Measurements from ENCODE around the gene RFNG.

RFNG gene

GRCh38 chr17:82022310-82022980 lies 29.2 kb downstream of the RFNG start, which contains the start of gene CENPX:
CENPX (minus strand) TSS chr17:82022878; CDS start chr17:82022861, 17 bp downstream.
- peak; percentile 43 for DNase-seq (ENCODE audit: low spot score)
- WGBS, 2 donors (ENCODE audit: extremely low coverage in 2 of 2, insufficient read length in 2 of 2, insufficient replicate concordance in 1 of 2): no CpG with 5 or more reads among the region's 64 CpGs
- Histone ChIP-seq H3K4ac (ENCODE audit: low read length) (peak within 1 kb of the TSS; percentile 66), H3K14ac (ENCODE audit: low read length) (peak within 1 kb of the TSS; percentile 94), H3K4me3 (ENCODE audit: low read length in 2 of 2) (peak within 1 kb of the TSS; percentile 93 to 98), H3K9me3 (replicated peaks in 1 of 2; ENCODE audit: control insufficient read depth in 2 of 2, insufficient read depth in 1 of 2, low read depth in 1 of 2, low read length in 2 of 2) (peaks cover 0 to 2% of the 10 kb centered on the region in 2 donors), H3K27ac (replicated peaks; ENCODE audit: low read length) (no peak within 1 kb of the TSS), H2BK120ac (ENCODE audit: low read depth, low read length) (peak within 1 kb of the TSS; percentile 8), H3K79me1 (ENCODE audit: low read depth, low read length) (peaks cover 30% of the 10 kb centered on the region), H2BK12ac (ENCODE audit: low read length) (peak within 1 kb of the TSS; percentile 90), H2BK15ac (ENCODE audit: low read length) (peak within 1 kb of the TSS; percentile 96), H3K9ac (ENCODE audit: low read depth, low read length, poor library complexity) (peak within 1 kb of the TSS; percentile 98), H3K23ac (ENCODE audit: low read depth, low read length, poor library complexity) (peak within 1 kb of the TSS; percentile 91), H4K8ac (ENCODE audit: low read depth, low read length) (no peak within 1 kb of the TSS), H2AFZ (ENCODE audit: low read length) (peak within 1 kb of the TSS; percentile 97), H4K91ac (ENCODE audit: low read depth, low read length, poor library complexity) (no peak within 1 kb of the TSS), H2AK5ac (ENCODE audit: low read depth, low read length) (peak within 1 kb of the TSS; percentile 98), H3K36me3 (replicated peaks in 1 of 2; ENCODE audit: control insufficient read depth in 2 of 2, insufficient read depth in 2 of 2, low read length in 2 of 2) (peaks cover 17 to 31% of the 10 kb centered on the region in 2 donors), H3K4me1 (ENCODE audit: control insufficient read depth in 2 of 2, insufficient read depth in 1 of 2, low read depth in 1 of 2, low read length in 2 of 2) (peaks cover 9 to 16% of the 10 kb centered on the region in 2 donors), H3K18ac (ENCODE audit: low read length) (peak within 1 kb of the TSS; percentile 96), H2BK5ac (ENCODE audit: low read length) (peak within 1 kb of the TSS; percentile 90), H3K27me3 (ENCODE audit: control insufficient read depth in 3 of 3, insufficient read depth in 3 of 3, low read depth in 1 of 3, low read length in 3 of 3) (no peaks in the 10 kb centered on the region), H3K4me2 (ENCODE audit: insufficient read depth, low read length, poor library complexity, severe bottlenecking) (peak within 1 kb of the TSS; percentile 99)

DNA sequence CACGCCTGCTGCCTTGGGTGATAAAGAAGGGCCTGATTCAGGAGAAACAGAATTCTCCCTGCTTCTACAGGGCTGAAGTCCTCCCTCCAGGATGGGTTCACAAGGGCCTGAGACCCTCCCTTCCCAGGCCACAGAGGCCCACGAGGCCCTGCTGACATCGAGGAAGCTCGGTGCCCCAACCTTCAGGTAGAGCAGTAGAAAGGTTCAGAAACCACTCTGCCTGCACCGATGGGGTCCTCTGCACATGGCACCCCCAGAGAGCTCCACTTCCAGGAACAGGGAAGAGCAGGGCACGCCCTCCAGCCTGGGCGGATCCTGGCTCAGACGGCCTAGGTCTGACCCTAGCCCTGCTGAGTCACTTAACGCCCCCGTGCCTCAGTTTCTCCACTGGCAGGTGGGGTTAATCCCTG lies 29.7 kb downstream of the RFNG start:
- H2AK5ac ChIP-seq (ENCODE audit: low read depth, low read length): peak overlapping the region; percentile 91
- H3K27ac ChIP-seq (replicated peaks; ENCODE audit: low read length): no peak overlapping the region
- H3K27me3 ChIP-seq (ENCODE audit: control insufficient read depth in 3 of 3, insufficient read depth in 3 of 3, low read depth in 1 of 3, low read length in 3 of 3): no peaks in the 10 kb centered on the region
- no peak overlapping the region for H3K14ac ChIP-seq (ENCODE audit: low read length)
- H2BK5ac ChIP-seq (ENCODE audit: low read length): no peak overlapping the region
- peak overlapping the region; percentile 73 for H3K23ac ChIP-seq (ENCODE audit: low read depth, low read length, poor library complexity)
- peaks cover 14 to 33% of the 10 kb centered on the region in 2 donors for H3K36me3 ChIP-seq (replicated peaks in 1 of 2; ENCODE audit: control insufficient read depth in 2 of 2, insufficient read depth in 2 of 2, low read length in 2 of 2)
- H3K79me1 ChIP-seq (ENCODE audit: low read depth, low read length): peaks cover 30% of the 10 kb centered on the region
- peak overlapping the region; percentile 92 for H3K9ac ChIP-seq (ENCODE audit: low read depth, low read length, poor library complexity)
- DNase-seq (ENCODE audit: low spot score): no peak
- peaks cover 9 to 16% of the 10 kb centered on the region in 2 donors for H3K4me1 ChIP-seq (ENCODE audit: control insufficient read depth in 2 of 2, insufficient read depth in 1 of 2, low read depth in 1 of 2, low read length in 2 of 2)
- no peak overlapping the region for H2BK15ac ChIP-seq (ENCODE audit: low read length)
- H2BK12ac ChIP-seq (ENCODE audit: low read length): peak overlapping the region; percentile 90
- peak overlapping the region; percentile 99 for H3K4me2 ChIP-seq (ENCODE audit: insufficient read depth, low read length, poor library complexity, severe bottlenecking)
- H3K18ac ChIP-seq (ENCODE audit: low read length): peak overlapping the region; percentile 77
- H3K9me3 ChIP-seq (replicated peaks in 1 of 2; ENCODE audit: control insufficient read depth in 2 of 2, insufficient read depth in 1 of 2, low read depth in 1 of 2, low read length in 2 of 2): peaks cover 0 to 2% of the 10 kb centered on the region in 2 donors
- no CpG with 5 or more reads among the region's 10 CpGs for WGBS, 2 donors (ENCODE audit: extremely low coverage in 2 of 2, insufficient read length in 2 of 2, insufficient replicate concordance in 1 of 2)
- peak overlapping the region; percentile 91 for H2AFZ ChIP-seq (ENCODE audit: low read length)
- no peak overlapping the region for H2BK120ac ChIP-seq (ENCODE audit: low read depth, low read length)
- H4K8ac ChIP-seq (ENCODE audit: low read depth, low read length): no peak overlapping the region
- no peak overlapping the region for H3K4ac ChIP-seq (ENCODE audit: low read length)
- H4K91ac ChIP-seq (ENCODE audit: low read depth, low read length, poor library complexity): no peak overlapping the region
- peak overlapping the region; percentile 81 to 98 for H3K4me3 ChIP-seq (ENCODE audit: low read length in 2 of 2)

- Histone ChIP-seq H3K4me1 (ENCODE audit: control insufficient read depth in 2 of 2, insufficient read depth in 1 of 2, low read depth in 1 of 2, low read length in 2 of 2) (peaks cover 9 to 16% of the 10 kb centered on the region in 2 donors), H3K27me3 (ENCODE audit: control insufficient read depth in 3 of 3, insufficient read depth in 3 of 3, low read depth in 1 of 3, low read length in 3 of 3) (no peaks in the 10 kb centered on the region), H3K9me3 (replicated peaks in 1 of 2; ENCODE audit: control insufficient read depth in 2 of 2, insufficient read depth in 1 of 2, low read depth in 1 of 2, low read length in 2 of 2) (peaks cover 0 to 2% of the 10 kb centered on the region in 2 donors), H3K4ac (ENCODE audit: low read length) (no peak overlapping the region), H2BK12ac (ENCODE audit: low read length) (no peak overlapping the region), H3K14ac (ENCODE audit: low read length) (no peak overlapping the region), H2BK15ac (ENCODE audit: low read length) (no peak overlapping the region), H2AK5ac (ENCODE audit: low read depth, low read length) (peak overlapping the region; percentile 67), H3K23ac (ENCODE audit: low read depth, low read length, poor library complexity) (peak overlapping the region; percentile 73), H3K36me3 (replicated peaks in 1 of 2; ENCODE audit: control insufficient read depth in 2 of 2, insufficient read depth in 2 of 2, low read length in 2 of 2) (peaks cover 11 to 33% of the 10 kb centered on the region in 2 donors), H3K27ac (replicated peaks; ENCODE audit: low read length) (no peak overlapping the region), H3K18ac (ENCODE audit: low read length) (no peak overlapping the region), H3K4me2 (ENCODE audit: insufficient read depth, low read length, poor library complexity, severe bottlenecking) (peak overlapping the region; percentile 99), H4K8ac (ENCODE audit: low read depth, low read length) (no peak overlapping the region), H4K91ac (ENCODE audit: low read depth, low read length, poor library complexity) (no peak overlapping the region), H3K4me3 (ENCODE audit: low read length in 2 of 2) (peak overlapping the region in 1 of 2 donors; percentile 81), H2BK120ac (ENCODE audit: low read depth, low read length) (no peak overlapping the region), H2AFZ (ENCODE audit: low read length) (no peak overlapping the region), H3K79me1 (ENCODE audit: low read depth, low read length) (peaks cover 30% of the 10 kb centered on the region), H2BK5ac (ENCODE audit: low read length) (no peak overlapping the region), H3K9ac (ENCODE audit: low read depth, low read length, poor library complexity) (peak overlapping the region; percentile 92)
- no CpG with 5 or more reads among the region's 25 CpGs for WGBS, 2 donors (ENCODE audit: extremely low coverage in 2 of 2, insufficient read length in 2 of 2, insufficient replicate concordance in 1 of 2)
- no peak for DNase-seq (ENCODE audit: low spot score)
Observed at GRCh38 chr17:82021107-82021899, 30.3 kb downstream of the RFNG start.

Measured in neuronal stem cell (in vitro differentiated cells).